GM20000 (cell line): Measurements from ENCODE around the gene CADPS2.

Experiments used
- DNase-seq: peaks from one replicate; pipeline ENCODE4 v3.0.0; 2012; ENCODE audit warnings: low spot score
- TF ChIP-seq, protein P1 (sequence below): IDR thresholded peaks from 2 replicates; pipeline ENCODE4 v1.5.1; 2012; ENCODE audit warnings: mild to moderate bottlenecking, control low read depth; ENCODE audit errors: extremely low read depth, missing control alignments

CADPS2 gene

DNA sequence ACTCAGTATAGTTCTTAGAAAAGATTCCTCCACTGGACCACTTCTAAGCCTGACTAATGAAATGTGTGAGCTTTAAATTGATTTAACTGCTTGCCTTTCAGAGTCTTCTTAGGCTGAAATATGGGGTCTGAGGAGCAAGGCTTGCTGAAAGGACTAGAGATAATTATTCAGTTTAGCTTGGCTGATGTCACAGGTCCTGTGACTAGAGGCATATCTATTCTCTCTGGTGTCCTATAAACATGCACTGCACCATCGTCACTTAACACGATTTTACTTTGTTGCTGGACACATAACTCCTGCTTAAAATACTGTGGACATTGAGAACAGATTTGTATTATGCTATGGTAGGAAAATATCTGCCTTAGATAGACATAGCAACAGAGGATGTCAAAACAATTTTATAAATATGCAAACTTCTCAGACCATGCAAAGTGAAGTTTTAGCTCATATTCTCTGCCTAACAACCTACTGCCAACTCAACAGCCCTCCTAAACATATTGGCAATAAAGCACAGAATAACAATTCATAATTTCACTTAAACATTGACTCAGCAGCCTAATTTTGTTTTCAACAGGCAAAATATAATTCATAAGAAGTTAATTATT lies 267.6 kb downstream of the CADPS2 start:
- no peak for DNase-seq
- TF ChIP-seq, protein P1, sequence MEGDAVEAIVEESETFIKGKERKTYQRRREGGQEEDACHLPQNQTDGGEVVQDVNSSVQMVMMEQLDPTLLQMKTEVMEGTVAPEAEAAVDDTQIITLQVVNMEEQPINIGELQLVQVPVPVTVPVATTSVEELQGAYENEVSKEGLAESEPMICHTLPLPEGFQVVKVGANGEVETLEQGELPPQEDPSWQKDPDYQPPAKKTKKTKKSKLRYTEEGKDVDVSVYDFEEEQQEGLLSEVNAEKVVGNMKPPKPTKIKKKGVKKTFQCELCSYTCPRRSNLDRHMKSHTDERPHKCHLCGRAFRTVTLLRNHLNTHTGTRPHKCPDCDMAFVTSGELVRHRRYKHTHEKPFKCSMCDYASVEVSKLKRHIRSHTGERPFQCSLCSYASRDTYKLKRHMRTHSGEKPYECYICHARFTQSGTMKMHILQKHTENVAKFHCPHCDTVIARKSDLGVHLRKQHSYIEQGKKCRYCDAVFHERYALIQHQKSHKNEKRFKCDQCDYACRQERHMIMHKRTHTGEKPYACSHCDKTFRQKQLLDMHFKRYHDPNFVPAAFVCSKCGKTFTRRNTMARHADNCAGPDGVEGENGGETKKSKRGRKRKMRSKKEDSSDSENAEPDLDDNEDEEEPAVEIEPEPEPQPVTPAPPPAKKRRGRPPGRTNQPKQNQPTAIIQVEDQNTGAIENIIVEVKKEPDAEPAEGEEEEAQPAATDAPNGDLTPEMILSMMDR = no peak

DNA sequence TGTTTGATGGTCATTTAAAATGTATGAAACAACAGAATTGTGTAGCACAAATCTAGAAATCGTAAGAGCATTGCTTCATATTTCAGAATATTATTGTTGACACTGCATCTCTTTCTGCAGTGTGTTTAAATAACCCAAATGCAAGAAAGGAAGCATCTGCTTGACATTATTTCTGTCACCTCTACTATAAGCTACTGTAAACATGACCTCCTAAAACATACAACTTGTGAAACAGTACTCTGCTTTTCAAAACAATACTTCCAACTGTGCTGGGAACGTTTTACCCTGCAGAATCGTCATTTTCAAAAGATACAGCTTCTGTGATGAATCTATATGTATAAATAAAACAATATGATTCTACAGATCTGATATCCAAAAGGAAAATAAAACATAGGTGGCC lies 269.3 kb downstream of the CADPS2 start:
- DNase-seq = no peak
- TF ChIP-seq, protein P1 = no peak

DNA sequence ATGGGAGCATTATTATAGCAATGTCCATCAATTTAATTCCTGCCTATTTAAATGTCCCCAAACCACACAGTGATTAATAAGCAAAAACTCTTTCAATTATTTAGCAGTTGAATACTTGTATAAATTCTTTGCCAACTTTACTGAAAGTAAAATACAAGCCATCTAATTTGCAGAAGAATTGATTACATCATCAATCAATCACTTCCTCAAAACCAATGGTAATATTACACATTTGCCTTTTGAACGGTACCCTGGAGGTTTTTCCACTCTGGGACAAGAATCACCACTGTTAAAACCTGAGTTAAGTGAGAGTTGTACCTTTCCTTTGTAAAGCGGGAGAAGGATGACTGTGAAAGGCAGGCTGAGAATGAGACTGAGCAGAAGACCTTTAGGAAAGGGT lies 280.3 kb downstream of the CADPS2 start:
- no peak for DNase-seq
- TF ChIP-seq, protein P1 = no peak

DNA sequence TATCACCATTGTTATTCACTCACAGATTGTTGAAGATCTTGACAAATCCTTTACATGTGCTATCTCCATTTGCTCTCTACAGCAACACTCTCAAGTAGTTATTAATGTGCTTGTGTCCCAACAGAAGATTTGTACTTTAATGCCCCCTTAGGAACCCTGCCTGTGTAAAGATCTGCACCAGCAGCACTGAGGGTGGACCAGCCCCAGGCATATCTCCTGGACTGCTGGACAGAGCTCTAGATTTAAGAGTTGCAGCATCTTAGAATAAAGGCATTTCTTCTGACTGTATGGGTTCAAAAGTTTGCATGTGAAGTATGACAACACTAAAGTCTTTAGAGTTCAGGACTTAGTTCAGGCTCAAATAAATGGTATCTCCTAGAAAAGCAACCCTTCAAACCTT lies 282.0 kb downstream of the CADPS2 start:
- TF ChIP-seq, protein P1 = no peak
- no peak for DNase-seq

DNA sequence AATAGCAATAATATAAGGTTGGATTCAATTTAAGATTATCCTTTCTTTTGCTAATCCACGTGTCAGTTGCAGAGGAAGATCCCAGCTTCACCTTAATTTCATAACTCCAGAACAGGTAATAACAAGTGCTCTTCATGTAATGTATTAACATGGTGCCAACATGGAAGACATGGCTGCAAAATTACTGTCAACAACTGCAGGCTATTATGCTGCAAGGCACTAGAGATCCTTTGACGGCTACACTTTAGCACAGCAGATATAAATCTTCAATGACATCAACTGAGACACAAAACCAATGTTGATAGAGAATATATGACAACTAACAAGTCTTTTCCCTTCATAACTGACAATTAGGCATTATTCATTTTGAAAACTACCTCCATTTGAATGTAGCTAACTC lies 283.5 kb downstream of the CADPS2 start:
- TF ChIP-seq, protein P1 = no peak
- DNase-seq = no peak

DNA sequence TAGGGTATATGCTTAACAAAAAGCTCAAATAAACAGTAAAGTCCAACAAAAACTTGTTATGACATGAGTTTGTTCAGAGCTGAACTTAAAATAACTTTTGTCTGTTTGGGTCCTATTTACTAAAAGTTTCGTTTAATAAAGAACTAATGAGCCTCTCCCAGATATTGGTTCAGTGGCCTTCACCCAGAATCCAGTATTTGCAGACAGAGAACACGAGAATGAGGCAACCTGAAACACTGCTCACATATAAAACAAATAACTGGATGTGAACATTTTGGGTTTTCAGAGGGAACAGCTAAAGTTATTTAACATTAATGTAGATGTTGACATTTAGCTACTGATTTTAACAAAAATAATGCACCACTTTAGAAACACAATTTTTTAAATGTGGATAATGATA lies 285.6 kb downstream of the CADPS2 start:
- no peak for DNase-seq
- TF ChIP-seq, protein P1 = no peak

DNA sequence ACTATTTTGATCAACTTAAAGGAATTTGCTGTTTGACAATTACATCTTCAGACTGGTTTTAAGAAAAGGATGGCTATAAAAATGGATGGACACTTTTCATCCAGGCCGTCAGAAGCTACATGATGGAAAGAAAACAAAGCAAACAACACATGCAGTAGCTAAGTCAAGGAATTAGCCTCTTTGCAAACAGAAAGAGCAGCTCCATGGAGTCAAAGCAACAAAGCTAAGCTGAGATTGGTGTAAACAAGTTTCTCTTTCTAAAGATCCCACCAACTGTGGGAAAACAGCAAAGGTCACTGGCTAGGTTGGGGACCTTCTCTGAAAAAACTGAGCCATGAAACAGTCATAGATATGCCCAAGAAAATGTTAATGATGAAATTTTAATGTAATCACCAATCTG lies 286.2 kb downstream of the CADPS2 start:
- no peak for DNase-seq
- TF ChIP-seq, protein P1 = no peak
